Activated CD4-positive, alpha-beta T cell treated with anti-CD3 and anti-CD28 coated beads for 24 hours (primary cell): ENCODE data around the gene CTNNBL1.

ENCODE experiments used
- DNase-seq, 2 donors: peaks; one replicate each; pipeline ENCODE4 v3.0.0-alpha.2; 2020; ENCODE audit warnings: low read depth in 2 of 2

Gene CTNNBL1

GRCh38 chr20:37776049-37776448 lies 82.2 kb downstream of the CTNNBL1 start:
- DNase-seq, result no peak

DNA sequence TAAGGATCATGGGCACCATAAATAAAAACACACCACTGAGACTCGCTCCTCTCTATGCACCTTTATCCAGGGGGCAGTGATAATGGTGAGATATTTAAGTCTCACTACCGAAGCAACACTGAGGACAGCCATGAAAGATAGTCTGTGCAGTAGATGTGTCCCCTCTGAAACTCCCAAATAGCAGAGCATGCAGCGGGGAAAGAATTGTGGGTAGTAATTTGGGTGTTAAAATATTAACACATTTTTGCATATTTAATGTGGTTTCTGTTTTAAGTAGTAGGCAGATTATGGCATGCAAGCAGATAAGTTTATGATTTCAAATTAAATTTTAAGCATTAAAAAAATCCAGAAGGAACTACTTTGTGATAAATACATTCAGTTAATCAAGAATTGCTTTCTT lies 82.7 kb downstream of the CTNNBL1 start:
- no peak for DNase-seq

DNA sequence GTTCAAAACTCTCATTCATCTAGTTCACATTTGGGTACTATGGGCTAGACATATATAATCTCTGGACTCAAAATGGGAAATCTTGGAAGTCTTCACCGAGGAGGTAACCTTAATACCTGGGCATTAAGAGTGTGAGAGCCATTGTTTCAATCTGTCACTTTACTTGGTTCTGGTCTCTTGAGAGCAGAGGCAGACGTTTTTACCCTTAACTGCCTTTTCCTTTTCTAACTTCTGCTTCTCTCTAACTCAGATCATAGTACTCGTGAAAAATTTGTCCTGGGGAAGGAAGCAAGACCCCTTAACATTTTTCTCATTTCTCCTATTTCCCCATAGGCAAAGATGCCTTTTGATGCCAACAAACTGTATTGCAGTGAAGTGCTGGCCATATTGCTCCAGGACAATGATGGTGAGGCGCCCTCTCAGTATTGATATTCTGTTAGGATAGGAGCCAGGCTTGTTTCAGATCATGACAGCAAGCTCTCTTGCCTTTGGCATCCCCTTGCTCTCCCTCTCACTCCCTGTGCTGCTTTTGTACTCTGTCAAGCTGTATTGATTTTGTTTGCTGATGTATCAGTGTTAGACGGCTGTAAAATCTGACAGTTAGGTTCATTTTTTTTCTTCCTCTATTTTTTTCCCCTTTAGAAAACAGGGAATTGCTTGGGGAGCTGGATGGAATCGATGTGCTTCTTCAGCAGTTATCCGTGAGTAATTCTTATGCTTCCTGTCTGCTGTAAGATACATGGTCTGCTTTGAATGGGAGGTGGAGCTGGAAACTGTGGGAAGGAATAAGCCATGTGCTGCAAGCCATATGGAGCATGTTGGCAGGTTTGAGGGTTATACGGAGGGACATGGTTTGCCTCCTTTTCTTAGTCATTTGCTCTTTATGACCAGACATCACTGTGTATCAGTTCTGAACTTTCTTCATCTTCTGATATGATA lies 83.5 kb downstream of the CTNNBL1 start:
- no peak for DNase-seq

DNA sequence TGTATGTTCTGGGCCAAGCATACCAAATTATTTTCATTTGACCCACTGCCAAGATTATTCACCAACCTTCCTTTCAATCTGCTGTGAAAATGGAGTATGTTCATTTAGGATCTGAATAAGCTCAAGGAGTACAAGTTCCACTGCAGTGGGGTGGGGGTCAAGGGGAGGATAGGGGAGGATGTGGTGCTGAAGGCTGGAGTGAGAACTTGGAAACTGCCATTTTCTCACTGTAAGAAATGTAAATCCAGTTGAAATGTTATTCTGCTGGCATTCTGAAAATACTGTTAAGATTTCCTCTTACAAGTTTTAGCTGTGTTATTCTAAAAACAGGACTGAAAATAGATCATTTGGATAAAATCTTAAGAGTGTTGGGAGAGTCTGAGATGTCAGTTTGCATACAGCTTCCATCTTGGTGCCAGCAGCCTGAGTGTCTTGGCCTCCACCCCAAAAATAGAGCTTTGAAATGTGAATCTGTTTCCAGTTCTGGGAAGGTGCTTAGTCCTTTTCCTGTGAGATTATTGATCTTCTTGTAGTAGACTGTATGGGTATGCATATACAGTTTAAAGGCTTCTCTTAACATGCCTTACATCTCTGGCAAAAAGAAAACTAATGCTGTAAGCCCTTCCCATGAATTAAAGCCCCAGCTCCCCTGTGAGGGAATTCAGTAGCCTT lies 84.3 kb downstream of the CTNNBL1 start:
- no peak for DNase-seq

- no peak for DNase-seq
These were observed 87.8 kb downstream of the CTNNBL1 start for GRCh38 chr20:37781626-37782025.

GRCh38 chr20:37786043-37786442 lies 92.2 kb downstream of the CTNNBL1 start:
- DNase-seq, result no peak

DNA sequence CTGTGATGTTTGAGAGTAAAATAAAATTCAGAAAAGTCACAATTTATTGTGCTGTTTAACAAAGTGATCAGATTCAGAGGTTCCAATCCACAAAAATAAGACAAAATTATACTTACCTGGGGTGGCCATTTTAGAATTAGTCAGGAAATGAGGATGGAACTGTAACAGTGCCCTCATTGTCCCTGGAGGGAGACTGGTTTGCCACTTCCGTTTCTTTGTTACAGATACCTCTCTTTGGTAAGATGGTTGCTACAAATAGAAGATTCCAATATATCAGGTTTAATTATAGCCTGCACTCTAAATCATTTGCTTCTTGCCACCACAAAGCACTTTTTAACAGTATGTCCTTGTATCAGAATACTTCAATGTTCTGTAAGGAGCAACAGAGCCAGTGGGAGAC lies 95.6 kb downstream of the CTNNBL1 start:
- DNase-seq, result no peak

DNA sequence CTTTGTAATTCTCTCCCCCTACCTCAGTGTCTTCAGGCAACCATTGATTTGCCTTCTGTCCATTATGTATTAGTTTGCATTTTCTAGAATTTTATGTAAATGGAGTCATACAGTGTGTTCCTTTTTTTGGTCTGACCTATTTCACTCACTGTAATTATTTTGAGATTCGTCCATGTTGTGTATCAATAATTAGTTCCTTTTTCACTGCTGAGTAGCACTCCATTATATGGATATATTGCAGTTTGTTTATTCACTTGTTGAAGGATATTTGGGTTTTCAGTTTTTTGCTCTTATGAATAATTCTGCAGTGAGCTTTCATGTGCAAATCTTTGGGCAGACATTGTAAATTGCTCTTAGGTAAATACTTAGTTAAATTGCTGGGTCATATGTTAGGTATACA lies 97.1 kb downstream of the CTNNBL1 start:
- no peak for DNase-seq

DNA sequence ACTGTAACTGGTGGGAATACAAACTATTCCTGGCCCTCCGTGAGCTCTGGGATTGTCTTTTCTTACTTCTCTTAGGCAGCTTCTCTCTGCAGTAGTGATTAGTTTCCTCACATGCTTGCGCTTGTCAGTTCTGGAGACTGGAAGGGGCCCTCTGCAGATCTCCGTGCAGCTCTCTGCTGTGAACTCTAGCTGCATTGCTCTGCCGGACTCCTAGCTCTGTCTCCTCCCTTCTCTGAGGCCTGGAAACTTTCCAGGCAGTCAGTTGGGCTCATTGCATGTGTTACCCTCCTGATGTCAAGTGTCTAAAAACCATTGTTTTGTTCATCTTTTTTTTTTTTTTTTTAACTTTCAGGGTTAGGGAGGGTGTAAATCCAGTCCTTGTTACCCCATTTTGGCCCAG lies 102.3 kb downstream of the CTNNBL1 start:
- no peak for DNase-seq

DNA sequence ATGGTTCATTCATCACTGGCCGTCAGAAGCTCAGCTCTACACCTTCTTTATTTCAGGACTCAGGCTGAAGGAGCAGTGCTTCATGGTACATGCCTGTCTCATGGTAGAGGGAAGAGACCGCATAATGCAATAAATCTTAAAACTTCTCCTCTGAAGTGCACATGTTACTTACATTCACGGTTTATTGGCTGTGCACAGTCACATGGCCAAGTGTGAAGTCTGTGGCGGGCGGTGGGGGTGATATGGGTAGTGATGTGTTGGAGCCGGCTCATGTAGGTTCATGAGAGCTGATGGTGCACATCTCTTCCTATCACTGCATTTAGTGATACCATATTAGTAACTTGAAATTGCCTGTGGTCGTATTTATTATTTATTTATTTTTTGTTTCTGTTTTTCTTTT lies 102.9 kb downstream of the CTNNBL1 start:
- no peak for DNase-seq

DNA sequence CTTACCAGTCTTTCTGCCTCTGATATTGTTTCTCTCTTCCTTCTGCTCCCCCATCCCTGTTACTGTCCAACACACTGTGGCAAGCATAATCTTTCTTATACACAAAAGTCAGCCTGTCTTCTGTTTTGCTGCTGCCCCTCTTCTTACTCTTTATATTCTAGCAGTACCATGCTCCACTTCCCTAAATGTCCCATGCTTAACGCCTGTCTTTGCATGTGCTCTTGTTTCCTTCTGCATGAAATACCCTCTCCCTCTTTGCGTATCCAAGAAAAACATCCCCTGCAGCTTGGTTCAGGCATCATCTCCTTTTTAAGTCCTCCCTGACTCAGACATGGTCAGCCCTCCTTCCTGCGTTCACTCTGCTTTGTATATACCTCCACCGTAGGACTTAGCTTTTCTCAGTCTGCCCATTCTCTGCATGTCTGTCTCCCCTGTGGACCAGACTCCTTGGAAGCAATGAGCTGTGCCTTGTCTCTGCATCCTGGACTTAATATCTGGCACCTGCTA lies 103.9 kb downstream of the CTNNBL1 start:
- DNase-seq, result no peak

DNA sequence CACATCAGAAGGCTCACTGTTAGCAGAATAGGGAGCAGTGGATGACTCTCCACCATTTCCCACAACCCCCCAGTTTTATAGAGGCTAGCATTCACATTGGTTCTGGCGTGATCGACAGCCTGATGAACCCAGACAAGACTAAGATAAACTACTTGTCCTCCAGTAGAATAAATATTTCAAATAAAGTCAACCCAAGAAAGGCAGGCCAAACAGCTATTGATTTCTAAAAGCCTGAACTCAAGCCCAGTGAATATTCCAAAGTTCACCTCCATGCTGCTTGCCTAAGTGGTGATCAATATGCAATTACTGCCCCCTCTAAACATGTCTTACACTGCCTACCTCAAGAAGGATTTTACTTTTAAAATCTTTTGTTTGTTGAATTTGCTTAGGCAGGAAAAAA lies 104.5 kb downstream of the CTNNBL1 start:
- DNase-seq, result no peak

- no peak for DNase-seq
These were observed 106.8 kb downstream of the CTNNBL1 start for GRCh38 chr20:37800618-37801017.

DNA sequence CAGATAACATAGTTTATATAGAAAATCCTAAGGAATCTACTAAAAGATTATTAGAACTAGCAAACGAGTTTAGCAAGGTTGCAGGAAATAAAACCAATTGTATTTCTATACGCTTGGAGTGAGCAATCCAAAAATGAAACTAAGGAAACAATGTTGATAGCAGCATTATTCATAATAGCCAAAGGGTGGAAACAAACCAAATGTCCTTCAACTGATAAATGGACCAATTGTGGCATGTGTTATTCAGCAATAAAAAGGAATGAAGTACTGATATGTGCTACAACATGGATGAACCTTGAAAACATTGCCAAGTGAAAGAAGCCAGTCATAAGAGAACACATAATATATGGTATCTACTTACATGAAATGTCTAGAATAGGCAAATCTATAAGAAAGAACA lies 108.1 kb downstream of the CTNNBL1 start:
- no peak for DNase-seq

DNA sequence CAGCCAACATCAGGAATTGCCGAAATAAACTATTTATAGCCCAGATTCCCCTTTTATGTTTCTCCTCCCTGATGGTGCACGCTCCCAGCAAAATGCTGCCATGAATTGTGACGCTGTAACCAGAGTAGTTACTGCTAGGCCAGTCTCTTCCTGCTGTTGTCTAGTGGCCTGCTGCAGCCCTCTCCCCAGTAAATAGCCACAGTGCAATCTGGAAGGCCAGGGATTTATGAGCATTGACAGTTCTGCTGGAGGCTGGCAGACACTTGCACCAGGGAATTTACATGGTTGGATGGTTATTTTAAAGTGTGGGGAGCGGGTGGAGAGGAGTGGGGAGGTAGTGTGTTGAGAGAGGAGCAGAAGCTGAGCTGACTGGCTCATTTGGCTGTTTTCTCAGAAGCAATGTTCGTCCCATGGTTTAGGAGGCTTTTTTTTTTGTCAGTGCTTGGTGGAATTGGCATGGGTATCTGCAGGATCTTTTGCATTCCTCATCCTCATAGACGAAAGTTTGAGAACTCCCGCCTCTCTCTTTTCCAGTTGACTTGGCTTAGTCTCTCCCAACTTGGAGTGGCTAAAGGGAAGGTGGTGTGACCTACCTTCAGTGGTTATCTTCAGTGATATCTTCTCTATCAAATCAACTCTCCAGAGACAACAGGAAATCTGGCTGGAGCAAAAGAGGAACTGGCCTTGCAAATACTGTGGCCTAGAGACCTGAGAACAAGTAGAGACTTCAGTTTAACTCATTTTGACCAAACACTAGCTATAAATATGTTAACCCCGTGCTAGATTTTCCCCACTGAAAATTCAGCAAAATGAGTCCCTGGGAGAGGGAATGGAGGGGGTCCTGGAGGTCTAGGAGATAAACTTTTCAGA lies 109.8 kb downstream of the CTNNBL1 start:
- DNase-seq, result no peak

- DNase-seq, result no peak
These were observed 111.0 kb downstream of the CTNNBL1 start for GRCh38 chr20:37804584-37805566.

GRCh38 chr20:37807471-37808232 lies 113.8 kb downstream of the CTNNBL1 start:
- DNase-seq, result no peak

DNA sequence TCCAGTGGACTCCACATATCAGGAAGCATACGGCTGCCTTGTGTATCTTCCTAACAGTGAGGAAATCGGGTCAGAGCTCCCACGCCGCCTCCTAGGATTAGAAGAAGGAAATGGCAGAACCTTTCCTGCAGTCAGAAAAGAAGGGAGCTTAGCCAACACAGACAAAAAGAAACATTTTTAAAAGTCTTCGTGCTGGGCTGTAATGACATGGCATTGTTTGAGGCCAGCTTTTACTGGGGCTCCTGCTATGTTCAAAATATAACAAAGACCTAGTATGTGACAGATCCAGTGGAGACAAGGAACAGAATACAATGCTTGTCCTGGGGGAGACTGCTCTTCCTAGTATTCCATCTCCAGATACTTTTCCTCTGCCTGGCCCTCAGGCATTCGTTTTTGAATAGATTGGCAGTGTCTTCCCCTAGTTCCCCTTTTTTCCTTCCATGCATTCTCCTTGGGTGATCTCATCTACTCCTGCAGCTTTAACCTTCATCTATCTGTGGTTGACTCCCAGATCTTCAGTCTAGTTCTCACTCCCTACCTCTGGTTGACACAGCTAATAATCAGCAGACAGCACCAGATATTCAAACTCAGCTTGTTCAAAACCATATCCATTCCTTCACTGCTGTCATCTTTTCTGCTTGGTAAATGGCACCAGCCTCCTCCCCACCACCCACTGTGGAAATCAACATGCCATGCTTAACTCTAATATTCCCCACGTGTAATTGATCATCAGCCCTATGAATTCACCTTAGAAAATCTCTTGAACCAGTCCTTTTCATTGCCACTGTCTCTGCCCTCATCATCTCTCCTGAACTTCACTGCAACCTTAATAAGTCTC lies 114.6 kb downstream of the CTNNBL1 start:
- no peak for DNase-seq

- DNase-seq, result no peak
These were observed 116.2 kb downstream of the CTNNBL1 start for GRCh38 chr20:37810027-37810426.
